A673 (cell line): ENCODE data around the gene SSC5D. TPM values are rescaled to one million over a fixed set of nuclear protein-coding genes. Genes with fewer than 3 reads are reported as not detected.
A peak's percentile ranks its signal among the peaks of the same experiment; 100 is the strongest.

Experiments
- BruUV-seq: library from RNA; stranded (reverse); fragments of 400-500 nt; replicated peaks from 2 replicates; lab custom pipeline; 2021; lab: Mats Ljungman, UMichigan
- CTCF ChIA-PET: fragments of 300-600 bp; sonication (Branson Sonifier 250); formaldehyde crosslinking; loops from one replicate; lab custom pipeline; 2022; ENCODE audit warnings: antibody characterized with exemption; lab: Charles Lee
- POLR2A ChIA-PET: fragments of 300-600 bp; sonication (Branson Sonifier 250); formaldehyde crosslinking; loops from one replicate; lab custom pipeline; 2022; ENCODE audit warnings: antibody characterized with exemption; ENCODE audit not compliant: low non-redundant PET; lab: Charles Lee
- DNase-seq: peaks from one replicate; pipeline ENCODE4 v3.0.0-alpha.2; 2015; ENCODE audit warnings: low spot score
- H3K27ac ChIP-seq: fragments of 200-600 bp; sonication (generic); 2 replicates; pipeline ENCODE4 v1.5.1; 2016; ENCODE audit warnings: mixed run types, low read depth, mild to moderate bottlenecking, mixed read lengths, antibody characterized with exemption, low read length; ENCODE audit not compliant: poor library complexity, severe bottlenecking
- H3K27me3 ChIP-seq: fragments of 200-600 bp; sonication (generic); replicated peaks from 2 replicates; pipeline ENCODE4 v1.6.1; 2017; ENCODE audit warnings: mixed run types, low read depth, mild to moderate bottlenecking, mixed read lengths, antibody characterized with exemption, low read length; ENCODE audit not compliant: insufficient read depth, poor library complexity
- H3K36me3 ChIP-seq: fragments of 200-600 bp; sonication (generic); 2 replicates; pipeline ENCODE4 v1.6.1; 2016; ENCODE audit warnings: mixed run types, mild to moderate bottlenecking, mixed read lengths, antibody characterized with exemption, low read length; ENCODE audit not compliant: insufficient read depth, poor library complexity, severe bottlenecking
- H3K4me1 ChIP-seq: fragments of 200-600 bp; sonication (generic); 2 replicates; pipeline ENCODE4 v1.6.1; 2017; ENCODE audit warnings: mixed run types, mild to moderate bottlenecking, mixed read lengths, antibody characterized with exemption, low read length; ENCODE audit not compliant: insufficient read depth, poor library complexity, severe bottlenecking
- H3K4me3 ChIP-seq: fragments of 200-600 bp; sonication (generic); 2 replicates; pipeline ENCODE4 v1.5.1; 2016; ENCODE audit warnings: low read depth, mixed run types, mild to moderate bottlenecking, mixed read lengths, low read length; ENCODE audit not compliant: poor library complexity, severe bottlenecking
- H3K9me3 ChIP-seq: fragments of 200-600 bp; sonication (generic); 2 replicates; pipeline ENCODE4 v1.6.1; 2016; ENCODE audit warnings: mixed run types, low read depth, mild to moderate bottlenecking, mixed read lengths, antibody characterized with exemption, low read length; ENCODE audit not compliant: poor library complexity, severe bottlenecking
- CTCF ChIP-seq: fragments of 300-800, 200-600 bp; sonication (generic); conservative IDR thresholded peaks from 2 replicates; pipeline ENCODE4 v1.5.1; 2017; ENCODE audit warnings: low read depth, mild to moderate bottlenecking, antibody characterized with exemption, low read length, moderate library complexity, mixed read lengths
- EZH2 ChIP-seq: fragments of 200-600 bp; sonication (generic); IDR thresholded peaks from 2 replicates; pipeline ENCODE4 v1.6.1; 2017; ENCODE audit warnings: borderline replicate concordance, low read depth, mild to moderate bottlenecking, mixed read lengths, antibody characterized with exemption, low read length; ENCODE audit not compliant: poor library complexity, severe bottlenecking
- intact Hi-C: fragments of 100-400 bp; cut with micrococcal nuclease; formaldehyde crosslinking; loops from one replicate; pipeline ENCODE4 v1.10.0; 2022; ENCODE audit not compliant: unreplicated experiment
- total RNA-seq: library from RNA; stranded (reverse); gene quantifications from 2 replicates; pipeline ENCODE4 v1.2.3, GENCODE V29; 2021

The SSC5D gene
- total RNA-seq, 1 experiment from 2014 or later, result 1.4 TPM

- CTCF ChIA-PET, result interaction anchor here (0.5 to 1.1 kb wide), 3 partner anchors 10 to 814 kb away, joined by 3 to 7 read pairs (median 4); no protein-coding TSS in a partner anchor
- H3K27me3 ChIP-seq, result no peaks in the 10 kb centered on the region
- peaks cover 32% of the 10 kb centered on the region for H3K4me1 ChIP-seq
- no peak for TF ChIP-seq EZH2
- no peak for TF ChIP-seq CTCF
- peak; percentile 81 for DNase-seq
- no peak overlapping the region for H3K4me3 ChIP-seq
- intact Hi-C loops, result no loop called here
- TSS peak; percentile 62 for BruUV-seq
- H3K36me3 ChIP-seq, result no peaks in the 10 kb centered on the region
- POLR2A ChIA-PET, result no interaction called here
- peak overlapping the region; percentile 62 for H3K27ac ChIP-seq
- H3K9me3 ChIP-seq, result no peaks in the 10 kb centered on the region
Measured at GRCh38 chr19:55486971-55487923, 989 bp upstream of the SSC5D start.

- Histone ChIP-seq H3K4me1 (peaks cover 35% of the 10 kb centered on the region), H3K27ac (no peak overlapping the region), H3K36me3 (no peaks in the 10 kb centered on the region), H3K9me3 (no peaks in the 10 kb centered on the region), H3K27me3 (no peaks in the 10 kb centered on the region), H3K4me3 (no peak overlapping the region)
- intact Hi-C loops, result no loop called here
- TF ChIP-seq CTCF (no peak), EZH2 (no peak)
- POLR2A ChIA-PET, result no interaction called here
- CTCF ChIA-PET, result no interaction called here
- DNase-seq, result no peak
- no TSS peak for BruUV-seq
Measured at GRCh38 chr19:55488986-55489710, 912 bp downstream of the SSC5D start.

- ChIA-PET POLR2A (no interaction called here), CTCF (no interaction called here)
- TF ChIP-seq CTCF (no peak), EZH2 (no peak)
- BruUV-seq, result no TSS peak
- H3K27ac ChIP-seq, result no peak overlapping the region
- H3K36me3 ChIP-seq, result no peaks in the 10 kb centered on the region
- intact Hi-C loops, result no loop called here
- no peaks in the 10 kb centered on the region for H3K9me3 ChIP-seq
- DNase-seq, result no peak
- peaks cover 32% of the 10 kb centered on the region for H3K4me1 ChIP-seq
- H3K27me3 ChIP-seq, result no peaks in the 10 kb centered on the region
- H3K4me3 ChIP-seq, result no peak overlapping the region
Measured at GRCh38 chr19:55489711-55490477, 1.7 kb downstream of the SSC5D start.
